Measurements from ENCODE around the gene FSIP1.
"Not testable (repeated sequence)": the region's sequence is repeated elsewhere in the genome, so short reads cannot be mapped to it uniquely, and the experiment has no call there.

The FSIP1 gene

GRCh38 chr15:39782441-39783138 is at the start of gene FSIP1:
FSIP1 (minus strand) TSS chr15:39782841; CDS start chr15:39776524, 6,317 bp downstream.
- peak; percentile 87 for DNase-seq (ENCODE audit: low read depth)

- no peak for DNase-seq (ENCODE audit: low read depth)
Measured at GRCh38 chr15:39830166-39830565, 47.5 kb upstream of the FSIP1 start.

DNA sequence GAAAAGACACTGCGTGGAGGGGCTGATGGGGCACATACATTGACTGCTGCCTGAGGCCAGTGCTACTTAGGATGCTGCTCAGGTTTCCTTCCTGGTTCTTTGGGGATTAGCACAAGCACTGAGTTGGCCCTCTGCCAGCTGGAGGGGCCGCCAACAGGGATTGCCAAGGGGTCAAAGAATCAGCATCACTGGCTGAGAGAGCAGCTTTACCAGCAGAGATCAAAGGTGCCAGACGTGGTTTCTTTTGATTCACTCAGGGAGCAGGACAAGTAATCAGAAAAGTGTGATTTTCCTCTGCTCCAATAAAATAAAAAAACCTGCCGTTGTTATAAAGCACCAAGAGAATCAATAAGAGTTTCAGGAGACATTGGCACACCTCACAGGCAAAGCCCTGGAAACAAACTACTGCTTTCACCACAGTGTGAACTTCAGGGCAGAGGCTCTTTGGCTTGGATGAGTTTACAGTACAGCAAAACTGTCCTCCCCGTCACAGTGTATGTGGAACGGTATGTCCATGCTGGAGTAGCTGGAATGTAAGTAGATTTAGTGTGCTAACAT is 45.8 kb upstream of the FSIP1 start:
- no peak for DNase-seq (ENCODE audit: low read depth)

- DNase-seq (ENCODE audit: low read depth) = no peak
Measured at GRCh38 chr15:39826975-39827374, 44.3 kb upstream of the FSIP1 start.

- DNase-seq (ENCODE audit: low read depth) = no peak
Measured at GRCh38 chr15:39823634-39824033, 41.0 kb upstream of the FSIP1 start.

DNA sequence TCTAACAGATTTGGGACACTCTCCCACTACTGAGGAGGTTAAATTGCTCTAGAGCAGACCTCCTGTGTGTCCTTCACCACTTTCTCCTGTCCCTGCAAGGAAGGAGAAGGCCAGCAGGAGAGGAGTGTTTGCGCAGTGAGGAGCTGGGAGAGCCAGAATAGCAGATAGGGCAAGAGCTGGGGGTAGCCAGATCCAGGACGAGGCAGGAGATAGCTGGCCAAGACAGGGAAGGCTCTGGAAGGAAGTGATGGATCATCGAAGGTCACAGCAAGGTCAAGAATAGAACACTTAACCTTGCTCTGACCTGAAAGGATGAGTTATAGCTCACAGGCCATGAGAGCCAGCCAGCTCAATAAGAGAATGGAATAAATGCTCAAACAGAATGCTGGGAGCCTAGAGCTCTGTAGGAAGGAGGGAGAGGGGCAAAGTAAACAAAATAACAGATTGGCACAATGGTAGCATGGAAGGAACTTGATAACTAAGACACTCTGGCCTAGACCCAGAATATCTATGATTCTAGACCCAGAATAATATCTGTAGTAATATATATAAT is 37.5 kb upstream of the FSIP1 start:
- no peak for DNase-seq (ENCODE audit: low read depth)

DNA sequence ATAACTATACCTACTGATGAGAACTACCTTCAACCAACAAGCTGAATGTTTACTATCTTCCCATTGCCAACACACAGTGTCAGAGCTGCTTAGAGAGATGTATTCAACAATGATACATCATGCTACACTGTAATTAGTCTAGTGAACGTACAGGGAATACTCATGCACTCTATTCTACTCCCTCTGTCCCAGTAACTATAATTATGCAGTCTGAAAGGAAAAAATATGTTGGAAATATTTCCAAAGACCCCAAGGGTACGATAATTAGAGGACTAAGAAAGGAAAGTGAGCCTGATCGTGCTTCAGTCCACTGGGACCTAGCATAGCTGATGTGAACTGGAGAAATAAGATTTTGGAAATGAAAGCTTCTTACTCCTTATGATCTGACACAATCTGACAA is 36.9 kb upstream of the FSIP1 start:
- no peak for DNase-seq (ENCODE audit: low read depth)

DNA sequence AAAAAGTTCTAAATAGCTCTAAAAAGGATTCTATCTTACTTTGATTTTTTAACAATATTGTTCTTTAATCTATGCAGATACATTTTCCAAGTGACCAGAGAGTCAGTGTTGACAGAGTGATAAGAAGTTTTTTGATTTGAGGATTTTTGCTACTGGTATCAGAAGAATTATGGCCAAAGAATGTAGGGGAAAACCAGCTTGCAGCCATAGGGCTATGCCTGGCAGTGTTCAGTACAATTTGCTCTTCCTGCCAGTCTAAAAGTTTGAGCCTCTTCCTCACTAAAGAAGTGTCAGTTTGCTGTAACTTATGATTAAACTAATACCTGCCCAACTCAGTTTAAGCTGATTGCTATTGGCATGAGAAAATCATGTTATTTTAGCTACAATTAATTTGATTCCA is 35.3 kb upstream of the FSIP1 start:
- no peak for DNase-seq (ENCODE audit: low read depth)

DNA sequence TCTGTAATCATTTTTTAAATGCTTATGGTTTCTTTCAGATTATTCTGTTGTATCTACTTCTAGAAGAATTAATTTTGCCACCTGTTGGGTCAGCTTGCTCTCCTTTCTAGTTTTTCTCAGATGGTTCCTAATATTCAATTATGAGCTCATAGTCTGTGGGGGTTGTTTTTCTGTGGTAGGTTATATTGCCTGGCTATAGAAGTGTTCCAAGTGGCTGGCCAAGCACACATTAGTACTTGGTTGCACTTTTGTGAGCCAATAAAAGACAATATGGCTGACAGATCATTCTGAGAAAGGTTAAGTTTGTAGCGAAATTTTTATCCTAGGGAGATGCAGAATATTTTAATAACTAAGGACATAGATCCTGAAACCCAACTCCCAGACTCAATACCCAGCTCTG is 31.8 kb upstream of the FSIP1 start:
- DNase-seq (ENCODE audit: low read depth) = no peak

DNA sequence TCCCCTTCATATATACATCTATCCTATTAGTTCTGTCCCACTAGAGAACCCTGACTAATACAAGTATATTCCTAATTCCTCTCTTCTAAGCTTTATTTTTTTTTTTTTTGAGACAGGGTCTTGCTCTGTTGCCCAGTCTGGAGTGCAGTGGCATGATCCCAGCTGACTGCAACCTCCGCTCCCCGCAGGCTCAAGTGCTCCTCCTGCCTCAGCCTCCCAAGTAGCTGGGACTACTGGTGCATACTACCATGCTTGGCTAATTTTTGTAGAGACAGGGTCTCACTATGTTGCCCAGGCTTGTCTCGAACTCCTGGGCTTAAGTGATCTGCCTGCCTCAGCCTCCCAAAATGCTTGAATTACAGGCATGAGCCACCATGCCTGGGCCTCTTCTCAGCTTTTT is 30.0 kb upstream of the FSIP1 start:
- DNase-seq (ENCODE audit: low read depth) = not testable (repeated sequence)

DNA sequence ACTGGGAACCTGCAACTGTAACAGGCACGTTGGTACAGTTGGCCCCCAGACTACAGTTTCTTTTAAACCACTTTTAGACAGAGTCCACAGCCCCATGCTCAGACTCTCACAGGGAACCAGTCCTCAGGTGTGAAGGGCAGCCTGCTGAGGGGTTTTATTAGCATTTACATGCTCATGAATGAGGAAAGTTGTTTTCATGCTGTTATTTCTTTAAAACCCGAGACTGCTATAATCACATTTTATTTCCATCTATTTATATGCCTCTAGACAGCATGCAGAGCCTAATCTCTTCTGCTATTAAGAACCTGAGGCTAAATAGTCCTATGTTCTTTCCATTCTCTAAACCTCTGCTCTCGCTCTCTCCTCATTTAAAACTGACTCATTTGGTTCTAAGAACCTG is 26.3 kb upstream of the FSIP1 start:
- DNase-seq (ENCODE audit: low read depth) = no peak

DNA sequence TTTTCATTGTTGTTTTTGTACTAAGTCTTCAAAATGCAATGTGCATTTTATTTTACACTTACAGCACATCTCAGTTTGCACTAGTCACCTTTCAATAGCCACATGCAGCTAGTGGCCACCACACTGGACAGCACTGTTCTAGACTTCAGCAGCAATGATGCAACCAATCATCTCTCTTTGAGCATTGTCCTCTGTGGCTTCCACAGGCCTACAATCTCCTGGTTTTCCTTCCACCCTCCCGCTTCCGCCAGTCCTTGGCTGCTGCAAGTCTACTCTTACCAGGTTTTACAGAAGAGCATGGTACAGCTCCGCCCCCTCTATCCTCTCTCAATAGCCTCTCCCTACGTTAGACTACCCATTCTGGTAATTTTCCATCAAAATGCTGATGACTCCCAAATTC is 25.1 kb upstream of the FSIP1 start:
- DNase-seq (ENCODE audit: low read depth) = no peak

DNA sequence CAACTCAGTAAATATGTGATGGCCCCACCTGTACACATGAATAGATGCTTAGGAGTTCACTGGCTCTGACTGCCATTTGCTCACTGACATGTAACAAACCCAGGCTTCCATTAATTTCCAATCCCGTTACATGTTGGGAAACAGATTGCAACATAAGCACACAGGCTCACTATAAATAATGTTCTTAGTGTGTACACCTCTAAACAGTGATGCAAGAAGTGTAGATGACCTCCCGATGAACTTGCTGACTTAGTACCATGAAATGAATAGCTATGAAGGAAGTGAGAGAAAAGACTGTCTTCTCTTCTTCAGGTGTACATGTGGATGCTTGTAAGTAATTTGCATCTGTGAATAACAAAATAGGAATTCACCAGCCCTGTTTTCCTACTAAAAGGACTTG is 21.4 kb upstream of the FSIP1 start:
- DNase-seq (ENCODE audit: low read depth) = no peak

GRCh38 chr15:39803016-39803415 is 20.4 kb upstream of the FSIP1 start:
- no peak for DNase-seq (ENCODE audit: low read depth)

GRCh38 chr15:39801641-39802309 is 19.1 kb upstream of the FSIP1 start:
- DNase-seq (ENCODE audit: low read depth) = no peak

- DNase-seq (ENCODE audit: low read depth) = no peak
Measured at GRCh38 chr15:39799552-39800011, 16.9 kb upstream of the FSIP1 start.

- DNase-seq (ENCODE audit: low read depth) = no peak
Measured at GRCh38 chr15:39798382-39798781, 15.7 kb upstream of the FSIP1 start.

- DNase-seq (ENCODE audit: low read depth) = no peak
Measured at GRCh38 chr15:39797407-39797806, 14.8 kb upstream of the FSIP1 start.

- DNase-seq (ENCODE audit: low read depth) = no peak
Measured at GRCh38 chr15:39796601-39797000, 14.0 kb upstream of the FSIP1 start.

DNA sequence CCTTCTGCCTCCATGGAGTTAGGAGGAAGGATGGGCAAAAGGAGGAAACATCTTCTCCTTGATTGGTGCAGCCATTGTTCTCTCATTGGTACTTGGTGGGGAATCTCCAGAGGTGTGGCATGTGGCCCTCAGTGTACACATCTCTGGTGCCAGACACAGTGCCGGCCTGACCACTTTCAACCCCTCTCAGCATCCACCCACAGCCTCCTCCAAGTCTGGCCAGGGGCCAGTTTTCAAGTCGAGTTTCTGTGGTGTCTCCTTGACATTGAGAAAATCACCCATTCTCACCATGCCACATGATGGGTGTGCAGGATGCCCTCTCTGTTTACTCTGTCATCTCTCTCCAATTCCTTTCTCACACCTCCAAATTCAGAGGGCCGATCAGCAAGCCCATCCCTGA is 12.8 kb upstream of the FSIP1 start:
- no peak for DNase-seq (ENCODE audit: low read depth)

GRCh38 chr15:39794954-39795353 is 12.3 kb upstream of the FSIP1 start:
- no peak for DNase-seq (ENCODE audit: low read depth)

- no peak for DNase-seq (ENCODE audit: low read depth)
Measured at GRCh38 chr15:39793923-39794322, 11.3 kb upstream of the FSIP1 start.

DNA sequence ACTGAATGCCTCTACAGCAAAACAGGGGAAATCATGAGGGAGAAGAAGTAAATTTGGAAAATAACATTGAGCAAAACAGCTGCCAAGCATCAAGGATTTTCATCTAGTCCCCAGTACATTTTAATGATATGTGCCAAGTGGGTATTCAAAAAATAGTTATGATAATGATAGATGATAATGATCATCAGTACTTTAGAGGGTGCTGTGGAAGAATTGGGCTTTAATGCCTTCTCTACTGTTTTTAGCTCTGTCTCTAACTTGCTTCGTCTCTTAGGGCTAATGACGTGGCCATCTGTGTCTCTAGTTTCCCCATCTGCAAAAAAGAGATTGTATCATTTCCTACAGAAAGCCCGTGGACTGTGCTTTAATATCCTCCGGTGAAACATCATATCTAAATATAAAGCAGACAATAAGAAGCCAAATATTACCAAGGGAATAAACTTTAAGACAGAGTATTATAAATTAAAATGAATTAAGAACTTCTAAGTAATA is 10.2 kb upstream of the FSIP1 start:
- DNase-seq (ENCODE audit: low read depth) = no peak
